ENCODE measurements around the gene NR2E3. TPM values are rescaled to one million over a fixed set of nuclear protein-coding genes. Genes with fewer than 3 reads are reported as not detected.

Gene NR2E3
- total and polyA plus RNA-seq, 7 donors: not detected

DNA sequence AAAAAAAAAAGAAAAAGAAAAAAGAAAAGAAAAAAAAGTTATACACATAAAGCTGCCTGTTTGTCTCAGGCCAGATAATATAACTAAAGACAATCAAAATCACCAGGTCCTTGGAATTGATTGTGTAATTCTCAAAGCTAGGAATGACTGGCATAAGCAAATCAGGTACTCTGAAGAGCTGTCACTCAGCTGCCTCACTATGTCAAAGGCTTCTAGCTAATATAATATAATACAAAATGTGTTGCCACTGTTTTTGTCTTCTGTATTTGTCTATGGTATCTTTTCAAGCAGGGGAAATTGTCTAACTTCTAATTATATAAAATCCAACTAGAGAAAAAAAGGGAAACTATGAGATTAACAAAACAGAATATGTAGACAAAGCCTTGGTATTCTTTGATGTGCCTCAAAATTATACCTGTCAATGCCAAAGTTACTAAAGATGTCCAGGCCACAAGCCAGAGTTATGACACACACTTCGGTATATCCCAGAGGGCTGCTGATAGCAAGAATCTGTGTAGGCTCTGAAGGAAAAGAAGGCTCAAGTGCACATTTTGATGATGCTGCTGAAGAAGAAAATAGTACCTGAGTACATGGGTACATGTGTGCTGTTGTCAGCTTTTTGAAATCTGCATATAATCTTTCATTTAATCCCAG is 37.0 kb upstream of the NR2E3 start:
- H3K27me3 ChIP-seq (ENCODE audit: insufficient read depth in 3 of 3, low read length in 2 of 3): no peaks in the 10 kb centered on the region
- TF ChIP-seq, protein P1, sequence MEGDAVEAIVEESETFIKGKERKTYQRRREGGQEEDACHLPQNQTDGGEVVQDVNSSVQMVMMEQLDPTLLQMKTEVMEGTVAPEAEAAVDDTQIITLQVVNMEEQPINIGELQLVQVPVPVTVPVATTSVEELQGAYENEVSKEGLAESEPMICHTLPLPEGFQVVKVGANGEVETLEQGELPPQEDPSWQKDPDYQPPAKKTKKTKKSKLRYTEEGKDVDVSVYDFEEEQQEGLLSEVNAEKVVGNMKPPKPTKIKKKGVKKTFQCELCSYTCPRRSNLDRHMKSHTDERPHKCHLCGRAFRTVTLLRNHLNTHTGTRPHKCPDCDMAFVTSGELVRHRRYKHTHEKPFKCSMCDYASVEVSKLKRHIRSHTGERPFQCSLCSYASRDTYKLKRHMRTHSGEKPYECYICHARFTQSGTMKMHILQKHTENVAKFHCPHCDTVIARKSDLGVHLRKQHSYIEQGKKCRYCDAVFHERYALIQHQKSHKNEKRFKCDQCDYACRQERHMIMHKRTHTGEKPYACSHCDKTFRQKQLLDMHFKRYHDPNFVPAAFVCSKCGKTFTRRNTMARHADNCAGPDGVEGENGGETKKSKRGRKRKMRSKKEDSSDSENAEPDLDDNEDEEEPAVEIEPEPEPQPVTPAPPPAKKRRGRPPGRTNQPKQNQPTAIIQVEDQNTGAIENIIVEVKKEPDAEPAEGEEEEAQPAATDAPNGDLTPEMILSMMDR (IDR thresholded peaks at IDR 0.05): no peak
- no peaks in the 10 kb centered on the region for H3K9me3 ChIP-seq
- ATAC-seq: no peak
- WGBS, 3 donors: 76 to 93% (median 88%) methylated on average over 1 of the region's 1 CpG
- no peak for DNase-seq
- no peaks in the 10 kb centered on the region for H3K4me1 ChIP-seq
- no peak overlapping the region for H3K4me3 ChIP-seq
- no peak overlapping the region for H3K27ac ChIP-seq
- intact Hi-C loops (cut with DNase I): no loop called here
- peaks cover 0 to 5% of the 10 kb centered on the region in 2 donors for H3K36me3 ChIP-seq (ENCODE audit: insufficient read depth in 1 of 2, low read depth in 1 of 2)

DNA sequence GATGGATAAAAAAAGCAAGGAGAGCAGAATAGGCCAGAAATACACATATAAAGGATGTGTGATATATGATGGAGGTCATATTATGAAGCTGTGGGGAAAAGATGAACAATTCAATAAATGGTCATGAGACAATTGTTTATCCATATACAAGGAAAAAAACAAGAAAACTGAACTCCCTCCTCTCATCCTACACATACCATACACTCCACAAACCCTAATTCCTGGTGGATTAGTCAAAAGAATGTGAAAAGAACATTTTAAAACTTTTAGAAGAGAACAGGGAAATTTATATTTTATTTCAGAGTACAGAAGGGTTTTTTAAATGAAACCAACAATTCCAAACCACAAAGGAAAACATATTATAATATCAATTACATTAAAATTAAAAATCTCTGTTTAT is 34.5 kb upstream of the NR2E3 start:
- Histone ChIP-seq H3K4me1 (peaks cover 6% of the 10 kb centered on the region), H3K36me3 (ENCODE audit: insufficient read depth in 1 of 2, low read depth in 1 of 2) (peaks cover 0 to 5% of the 10 kb centered on the region in 2 donors), H3K4me3 (no peak overlapping the region), H3K27me3 (ENCODE audit: insufficient read depth in 3 of 3, low read length in 2 of 3) (no peaks in the 10 kb centered on the region), H3K27ac (no peak overlapping the region), H3K9me3 (no peaks in the 10 kb centered on the region)
- ATAC-seq (no peak), DNase-seq (no peak)
- intact Hi-C loops (cut with DNase I): no loop called here
- TF ChIP-seq, protein P1 (IDR thresholded peaks at IDR 0.05): no peak

DNA sequence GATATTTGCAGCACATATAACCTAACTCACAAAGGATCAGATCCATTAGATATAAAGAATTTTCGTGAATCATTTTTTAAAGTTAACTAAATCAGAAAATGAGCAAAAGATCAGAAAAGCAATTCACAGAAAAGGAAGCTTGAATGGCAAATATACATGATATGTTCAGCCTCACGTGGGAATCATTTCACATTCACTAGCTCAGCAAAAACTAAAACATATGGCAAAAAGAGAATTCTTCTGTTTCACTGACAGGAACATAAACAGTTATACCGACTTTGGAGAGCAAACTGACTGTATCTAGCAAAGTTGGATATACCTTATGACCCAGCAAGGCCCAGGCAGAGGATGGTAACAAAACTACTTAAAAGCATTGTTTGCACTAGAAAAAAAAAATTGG is 34.0 kb upstream of the NR2E3 start:
- Histone ChIP-seq H3K36me3 (ENCODE audit: insufficient read depth in 1 of 2, low read depth in 1 of 2) (peaks cover 0 to 5% of the 10 kb centered on the region in 2 donors), H3K9me3 (no peaks in the 10 kb centered on the region), H3K27ac (no peak overlapping the region), H3K4me3 (no peak overlapping the region), H3K4me1 (peaks cover 6% of the 10 kb centered on the region), H3K27me3 (ENCODE audit: insufficient read depth in 3 of 3, low read length in 2 of 3) (no peaks in the 10 kb centered on the region)
- TF ChIP-seq, protein P1 (IDR thresholded peaks at IDR 0.05): no peak
- ATAC-seq (no peak), DNase-seq (no peak)
- intact Hi-C loops (cut with DNase I): no loop called here
- WGBS, 3 donors: 69 to 76% (median 71%) methylated on average over 3 of the region's 3 CpGs

DNA sequence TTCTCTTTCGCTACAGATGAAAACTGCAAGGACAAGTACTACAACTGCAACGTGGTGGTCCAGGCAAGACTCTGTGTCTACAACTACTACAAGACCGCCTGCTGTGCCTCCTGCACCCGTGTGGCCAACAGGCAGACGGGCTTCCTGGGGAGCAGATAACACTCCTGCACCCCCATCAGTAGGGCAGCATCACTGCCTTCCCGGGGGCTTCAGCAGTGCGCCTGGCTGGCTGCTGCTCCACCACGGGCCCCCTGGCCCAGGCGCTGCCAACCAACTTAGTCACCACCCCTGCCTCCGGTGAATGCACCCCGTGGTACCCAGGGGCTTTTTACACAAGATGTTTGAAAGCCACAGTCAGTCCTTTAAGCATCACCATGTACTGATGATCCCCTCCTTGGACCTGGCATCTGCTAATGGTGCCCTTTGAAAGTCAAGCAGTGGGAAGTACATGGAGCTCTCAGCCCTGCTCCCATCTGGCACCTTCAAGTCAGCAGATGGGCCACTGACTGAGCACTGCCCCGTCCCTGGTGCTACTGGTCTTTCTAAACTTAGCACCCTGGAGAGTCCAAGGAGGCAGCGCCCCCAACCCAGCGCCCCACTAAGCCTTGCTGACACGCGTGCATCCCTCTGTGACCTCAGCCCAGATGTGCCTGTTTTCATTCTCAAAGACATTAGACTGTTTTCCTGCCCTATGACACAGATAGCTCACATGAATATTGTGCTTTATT is 33.0 kb upstream of the NR2E3 start:
- no peak for ATAC-seq
- intact Hi-C loops (cut with DNase I): no loop called here

More for the DNA sequence above, 33.0 kb upstream of the NR2E3 start:
- Histone ChIP-seq H3K36me3 (ENCODE audit: insufficient read depth in 1 of 2, low read depth in 1 of 2) (peaks cover 0 to 5% of the 10 kb centered on the region in 2 donors), H3K4me1 (peaks cover 6% of the 10 kb centered on the region), H3K9me3 (no peaks in the 10 kb centered on the region), H3K27me3 (ENCODE audit: insufficient read depth in 3 of 3, low read length in 2 of 3) (peaks cover 0 to 2% (median 0%) of the 10 kb centered on the region in 3 donors), H3K27ac (no peak overlapping the region), H3K4me3 (no peak overlapping the region)
- TF ChIP-seq, protein P1 (IDR thresholded peaks at IDR 0.05): no peak
- no peak for DNase-seq
- 83 to 85% (median 85%) methylated on average over 16 of the region's 16 CpGs for WGBS, 3 donors
